Transverse colon (tissue), 3 donors: ENCODE results near the gene FAM118A.

Experiments
- POLR2A ChIP-seq: fragments of 450-650 bp; IDR thresholded peaks from one replicate; pipeline ENCODE4 v1.6.1; 2016; ENCODE audit warnings: antibody characterized with exemption, mild to moderate bottlenecking, moderate library complexity
- TF ChIP-seq, protein P1 (sequence below), 5 experiments: fragments of 200-600 bp in 3 of 5; fragments of 450-650 bp in 2 of 5; sonication (generic) in 3 of 5; IDR thresholded peaks; 1 replicate in 2 of 5; 2 replicates in 3 of 5; pipeline ENCODE4 v1.5.1; 2016 to 2017; ENCODE audit warnings: antibody characterized with exemption in 5 of 5, inconsistent platforms in 3 of 5, mild to moderate bottlenecking in 2 of 5, moderate library complexity in 1 of 5

DNA sequence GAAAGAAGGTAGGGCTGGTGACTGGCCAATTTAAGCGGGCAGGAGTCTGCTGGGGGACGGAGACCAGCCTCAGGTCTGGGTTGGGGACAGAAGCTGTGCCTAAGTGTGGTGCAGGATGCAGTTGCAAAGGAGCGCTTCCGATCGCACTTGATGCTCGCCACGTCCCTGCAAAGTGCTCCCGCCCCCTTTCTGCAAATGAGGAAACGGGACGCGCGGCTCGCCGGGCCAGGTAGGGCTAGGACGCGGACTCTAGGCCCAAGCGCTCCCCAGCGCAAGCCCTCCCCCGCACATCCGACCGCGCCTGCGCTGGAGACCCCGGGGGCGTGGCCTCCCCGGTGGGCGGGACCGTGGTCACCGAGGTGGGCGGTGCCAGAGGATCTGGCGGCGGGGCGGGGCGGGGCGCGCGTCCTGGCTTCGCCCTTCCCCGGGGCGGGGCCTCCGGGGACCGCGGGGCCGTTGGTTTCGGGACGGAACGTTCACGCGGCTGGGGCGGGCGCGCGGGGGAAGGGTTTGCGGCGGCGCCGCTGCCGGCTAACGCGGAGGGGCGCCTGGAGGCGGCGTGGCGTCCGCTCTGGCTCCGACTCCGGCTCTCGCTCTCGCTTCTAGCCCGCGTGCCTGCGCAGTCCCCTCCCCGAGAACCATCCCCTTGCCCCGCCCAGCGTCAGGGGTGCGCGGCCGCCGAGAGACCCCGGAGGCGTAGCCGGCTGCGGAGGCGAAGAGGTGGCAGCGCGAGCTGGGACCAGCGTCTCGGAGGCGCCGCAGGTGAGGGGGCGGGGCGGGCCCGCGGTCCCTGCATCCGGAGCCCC, at the start of gene FAM118A:
- TF ChIP-seq POLR2A, result peak; percentile 72
- TF ChIP-seq, protein P1, sequence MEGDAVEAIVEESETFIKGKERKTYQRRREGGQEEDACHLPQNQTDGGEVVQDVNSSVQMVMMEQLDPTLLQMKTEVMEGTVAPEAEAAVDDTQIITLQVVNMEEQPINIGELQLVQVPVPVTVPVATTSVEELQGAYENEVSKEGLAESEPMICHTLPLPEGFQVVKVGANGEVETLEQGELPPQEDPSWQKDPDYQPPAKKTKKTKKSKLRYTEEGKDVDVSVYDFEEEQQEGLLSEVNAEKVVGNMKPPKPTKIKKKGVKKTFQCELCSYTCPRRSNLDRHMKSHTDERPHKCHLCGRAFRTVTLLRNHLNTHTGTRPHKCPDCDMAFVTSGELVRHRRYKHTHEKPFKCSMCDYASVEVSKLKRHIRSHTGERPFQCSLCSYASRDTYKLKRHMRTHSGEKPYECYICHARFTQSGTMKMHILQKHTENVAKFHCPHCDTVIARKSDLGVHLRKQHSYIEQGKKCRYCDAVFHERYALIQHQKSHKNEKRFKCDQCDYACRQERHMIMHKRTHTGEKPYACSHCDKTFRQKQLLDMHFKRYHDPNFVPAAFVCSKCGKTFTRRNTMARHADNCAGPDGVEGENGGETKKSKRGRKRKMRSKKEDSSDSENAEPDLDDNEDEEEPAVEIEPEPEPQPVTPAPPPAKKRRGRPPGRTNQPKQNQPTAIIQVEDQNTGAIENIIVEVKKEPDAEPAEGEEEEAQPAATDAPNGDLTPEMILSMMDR (IDR thresholded peaks at IDR 0.05), result no peak
